ENCODE measurements around the gene SCARF2.

Gene SCARF2

GRCh38 chr22:20405931-20406685, 31.5 kb downstream of the SCARF2 start:
- peaks cover 2% of the 10 kb centered on the region for H3K36me3 ChIP-seq (ENCODE audit: control insufficient read depth, insufficient read depth, low read length)
- DNase-seq (ENCODE audit: extremely low read depth, insufficient read length) = no peak
- TF ChIP-seq, protein P1, sequence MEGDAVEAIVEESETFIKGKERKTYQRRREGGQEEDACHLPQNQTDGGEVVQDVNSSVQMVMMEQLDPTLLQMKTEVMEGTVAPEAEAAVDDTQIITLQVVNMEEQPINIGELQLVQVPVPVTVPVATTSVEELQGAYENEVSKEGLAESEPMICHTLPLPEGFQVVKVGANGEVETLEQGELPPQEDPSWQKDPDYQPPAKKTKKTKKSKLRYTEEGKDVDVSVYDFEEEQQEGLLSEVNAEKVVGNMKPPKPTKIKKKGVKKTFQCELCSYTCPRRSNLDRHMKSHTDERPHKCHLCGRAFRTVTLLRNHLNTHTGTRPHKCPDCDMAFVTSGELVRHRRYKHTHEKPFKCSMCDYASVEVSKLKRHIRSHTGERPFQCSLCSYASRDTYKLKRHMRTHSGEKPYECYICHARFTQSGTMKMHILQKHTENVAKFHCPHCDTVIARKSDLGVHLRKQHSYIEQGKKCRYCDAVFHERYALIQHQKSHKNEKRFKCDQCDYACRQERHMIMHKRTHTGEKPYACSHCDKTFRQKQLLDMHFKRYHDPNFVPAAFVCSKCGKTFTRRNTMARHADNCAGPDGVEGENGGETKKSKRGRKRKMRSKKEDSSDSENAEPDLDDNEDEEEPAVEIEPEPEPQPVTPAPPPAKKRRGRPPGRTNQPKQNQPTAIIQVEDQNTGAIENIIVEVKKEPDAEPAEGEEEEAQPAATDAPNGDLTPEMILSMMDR (IDR thresholded peaks at IDR 0.05; ENCODE audit: insufficient read depth, low read length, poor library complexity, severe bottlenecking) = no peak
- H3K4me3 ChIP-seq (replicated peaks; ENCODE audit: low read depth, low read length) = no peak overlapping the region
- H3K27me3 ChIP-seq (replicated peaks; ENCODE audit: control insufficient read depth, insufficient read depth, low read length) = no peaks in the 10 kb centered on the region

GRCh38 chr22:20405291-20405930, 32.2 kb downstream of the SCARF2 start:
- no peak for DNase-seq (ENCODE audit: extremely low read depth, insufficient read length)
- Histone ChIP-seq H3K4me3 (replicated peaks; ENCODE audit: low read depth, low read length) (no peak overlapping the region), H3K36me3 (ENCODE audit: control insufficient read depth, insufficient read depth, low read length) (peaks cover 2% of the 10 kb centered on the region), H3K27me3 (replicated peaks; ENCODE audit: control insufficient read depth, insufficient read depth, low read length) (no peaks in the 10 kb centered on the region)
- TF ChIP-seq, protein P1 (IDR thresholded peaks at IDR 0.05; ENCODE audit: insufficient read depth, low read length, poor library complexity, severe bottlenecking) = no peak

DNA sequence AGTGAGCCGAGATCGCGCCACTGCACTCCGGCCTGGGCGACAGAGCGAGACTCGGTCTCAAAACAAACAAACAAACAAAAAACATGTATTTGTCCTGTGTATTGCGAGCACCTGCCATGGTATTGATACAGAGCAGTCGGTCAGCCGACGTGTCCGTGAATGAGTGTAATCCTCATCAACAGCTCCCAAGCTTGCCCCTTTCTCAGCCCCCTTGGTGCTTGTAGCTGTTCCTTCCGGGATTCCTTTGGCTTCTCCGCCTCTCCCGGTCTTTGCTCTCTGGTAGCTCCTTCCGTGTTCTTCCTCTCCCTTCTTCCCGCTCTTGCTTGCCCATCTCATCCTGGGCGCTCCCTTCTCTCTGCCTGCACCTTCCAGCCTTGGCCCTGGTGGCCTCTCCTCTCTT, 32.7 kb downstream of the SCARF2 start:
- no peak overlapping the region for H3K4me3 ChIP-seq (replicated peaks; ENCODE audit: low read depth, low read length)
- no peaks in the 10 kb centered on the region for H3K27me3 ChIP-seq (replicated peaks; ENCODE audit: control insufficient read depth, insufficient read depth, low read length)
- H3K36me3 ChIP-seq (ENCODE audit: control insufficient read depth, insufficient read depth, low read length) = peaks cover 2% of the 10 kb centered on the region
- no peak for DNase-seq (ENCODE audit: extremely low read depth, insufficient read length)
- TF ChIP-seq, protein P1 (IDR thresholded peaks at IDR 0.05; ENCODE audit: insufficient read depth, low read length, poor library complexity, severe bottlenecking) = no peak

DNA sequence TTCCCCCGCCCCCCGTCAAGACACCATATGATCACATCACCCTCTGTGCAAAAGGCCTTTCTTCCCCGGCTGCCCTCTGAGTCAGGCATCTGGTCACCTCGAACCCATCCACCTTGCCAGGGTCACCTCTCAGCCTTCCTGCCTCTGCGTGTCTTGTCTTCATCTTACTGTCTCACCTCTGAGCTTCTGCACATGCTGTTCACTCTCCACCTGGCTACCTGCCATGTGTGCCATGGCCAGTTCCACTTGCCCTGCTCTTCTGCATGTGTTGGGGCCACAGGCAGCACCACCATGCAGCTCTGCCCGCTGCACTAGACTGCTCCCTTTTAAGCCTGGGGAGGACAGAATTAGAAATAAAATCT, 33.9 kb downstream of the SCARF2 start:
- DNase-seq (ENCODE audit: extremely low read depth, insufficient read length) = no peak
- Histone ChIP-seq H3K36me3 (ENCODE audit: control insufficient read depth, insufficient read depth, low read length) (peaks cover 2% of the 10 kb centered on the region), H3K27me3 (replicated peaks; ENCODE audit: control insufficient read depth, insufficient read depth, low read length) (no peaks in the 10 kb centered on the region), H3K4me3 (replicated peaks; ENCODE audit: low read depth, low read length) (no peak overlapping the region)
- TF ChIP-seq, protein P1 (IDR thresholded peaks at IDR 0.05; ENCODE audit: insufficient read depth, low read length, poor library complexity, severe bottlenecking) = no peak

- Histone ChIP-seq H3K36me3 (ENCODE audit: control insufficient read depth, insufficient read depth, low read length) (peaks cover 2% of the 10 kb centered on the region), H3K27me3 (replicated peaks; ENCODE audit: control insufficient read depth, insufficient read depth, low read length) (no peaks in the 10 kb centered on the region), H3K4me3 (replicated peaks; ENCODE audit: low read depth, low read length) (no peak overlapping the region)
- TF ChIP-seq, protein P1 (IDR thresholded peaks at IDR 0.05; ENCODE audit: insufficient read depth, low read length, poor library complexity, severe bottlenecking) = no peak
- DNase-seq (ENCODE audit: extremely low read depth, insufficient read length) = no peak
Measured at GRCh38 chr22:20402960-20403778, 34.5 kb downstream of the SCARF2 start.
